HEK293 (cell line): Measurements from ENCODE around the gene SGSM2.

Experiments
- CTCF ChIA-PET: fragments of 350-600 bp; formaldehyde crosslinking; extraction: SDS; loops from one replicate; lab custom pipeline; 2021; ENCODE audit warnings: antibody characterized with exemption; lab: Yijun Ruan, JAX
- POLR2A ChIA-PET: fragments of 300-600 bp; formaldehyde crosslinking; extraction: SDS; loops from one replicate; lab custom pipeline; 2020; ENCODE audit warnings: antibody characterized with exemption, inconsistent platforms; lab: Yijun Ruan, JAX
- H3K27ac ChIP-seq: fragments of 200-500 bp; sonication (Bioruptor generic); 2 replicates; pipeline ENCODE4 v1.5.1; 2014; ENCODE audit warnings: low read depth, low read length, control low read depth, inconsistent platforms; ENCODE audit errors: extremely low read depth
- H3K36me3 ChIP-seq, 2 experiments: fragments of 200-500 bp in 1 of 2; sonication (Bioruptor generic) in 1 of 2; 1 replicate in 1 of 2; 2 replicates in 1 of 2; pipeline ENCODE4 v1.5.1; 2014 to 2017; ENCODE audit warnings: inconsistent platforms in 2 of 2, low read length in 2 of 2; ENCODE audit not compliant: control insufficient read depth in 2 of 2, insufficient read depth in 1 of 2
- H3K4me1 ChIP-seq: fragments of 200-500 bp; sonication (Bioruptor generic); 2 replicates; pipeline ENCODE4 v1.5.1; 2014; ENCODE audit warnings: mild to moderate bottlenecking, low read length, inconsistent platforms; ENCODE audit not compliant: control insufficient read depth, insufficient read depth
- H3K4me3 ChIP-seq: 2 replicates; pipeline ENCODE4 v1.5.1; 2011; ENCODE audit warnings: low read depth, mild to moderate bottlenecking, control low read depth, low read length, moderate library complexity
- H3K9me3 ChIP-seq: fragments of 200-500 bp; sonication (Bioruptor generic); 2 replicates; pipeline ENCODE4 v1.5.1; 2014; ENCODE audit warnings: low read depth, low read length, inconsistent platforms; ENCODE audit not compliant: control insufficient read depth, insufficient read depth
- CTCF ChIP-seq: fragments of 450-650 bp; formaldehyde crosslinking; IDR thresholded peaks from 2 replicates; pipeline ENCODE4 v1.5.1; 2016; ENCODE audit warnings: missing biosample characterization, missing genetic modification characterization
- GFI1B ChIP-seq: fragments of 450-650 bp; formaldehyde crosslinking; IDR thresholded peaks from 2 replicates; pipeline ENCODE4 v1.5.1; 2016; ENCODE audit warnings: missing biosample characterization, missing genetic modification characterization
- SCRT2 ChIP-seq: fragments of 450-650 bp; formaldehyde crosslinking; IDR thresholded peaks from 2 replicates; pipeline ENCODE4 v1.5.1; 2016; ENCODE audit warnings: missing biosample characterization, missing genetic modification characterization
- ZFP69B ChIP-seq: fragments of 450-650 bp; formaldehyde crosslinking; IDR thresholded peaks from 2 replicates; pipeline ENCODE4 v1.5.1; 2016; ENCODE audit warnings: missing biosample characterization, missing genetic modification characterization
- ZNF174 ChIP-seq: fragments of 450-650 bp; formaldehyde crosslinking; IDR thresholded peaks from 2 replicates; pipeline ENCODE4 v1.5.0; 2017; ENCODE audit warnings: missing biosample characterization, mild to moderate bottlenecking, missing genetic modification characterization
- ZNF311 ChIP-seq: fragments of 450-650 bp; formaldehyde crosslinking; IDR thresholded peaks from 2 replicates; pipeline ENCODE4 v1.5.1; 2017; ENCODE audit warnings: missing biosample characterization, missing genetic modification characterization, borderline replicate concordance
- ZNF335 ChIP-seq: fragments of 450-650 bp; formaldehyde crosslinking; conservative IDR thresholded peaks from 2 replicates; pipeline ENCODE4 v1.5.1; 2016; ENCODE audit warnings: missing biosample characterization, missing genetic modification characterization
- ZNF394 ChIP-seq: fragments of 450-650 bp; formaldehyde crosslinking; IDR thresholded peaks from 2 replicates; pipeline ENCODE4 v1.5.1; 2016; ENCODE audit warnings: missing biosample characterization, missing genetic modification characterization, mild to moderate bottlenecking, moderate library complexity, borderline replicate concordance
- ZNF555 ChIP-seq: fragments of 450-650 bp; formaldehyde crosslinking; conservative IDR thresholded peaks from 2 replicates; pipeline ENCODE4 v1.5.1; 2017; ENCODE audit warnings: missing biosample characterization, mild to moderate bottlenecking, missing genetic modification characterization, inconsistent platforms
- ZNF561 ChIP-seq: fragments of 450-650 bp; IDR thresholded peaks from 2 replicates; pipeline ENCODE4 v1.5.1; 2018; ENCODE audit warnings: missing biosample characterization, missing genetic modification characterization, borderline replicate concordance
- TF ChIP-seq, protein P1 (sequence below): fragments of 450-650 bp; formaldehyde crosslinking; IDR thresholded peaks from 2 replicates; pipeline ENCODE4 v1.5.1; 2016; ENCODE audit warnings: missing biosample characterization, missing genetic modification characterization, borderline replicate concordance
- TF ChIP-seq, protein P2 (sequence below): fragments of 450-650 bp; formaldehyde crosslinking; IDR thresholded peaks from 2 replicates; pipeline ENCODE4 v1.5.1; 2016; ENCODE audit warnings: missing biosample characterization, missing genetic modification characterization
- TF ChIP-seq, protein P3 (sequence below): fragments of 450-650 bp; formaldehyde crosslinking; IDR thresholded peaks from 2 replicates; pipeline ENCODE4 v1.5.1; 2016; ENCODE audit warnings: missing biosample characterization, missing genetic modification characterization

SGSM2 gene

GRCh38 chr17:2369039-2369438 lies 31.7 kb downstream of the SGSM2 start:
- CTCF ChIA-PET, result interaction anchor here (0.6 to 8.6 kb wide), 5 partner anchors 9 to 124 kb away, joined by 3 to 63 read pairs (median 8); no protein-coding TSS in a partner anchor
- H3K36me3 ChIP-seq, result peaks cover 0 to 54% of the 10 kb centered on the region in 2 experiments; a peak in 1 of 3 replicates

DNA sequence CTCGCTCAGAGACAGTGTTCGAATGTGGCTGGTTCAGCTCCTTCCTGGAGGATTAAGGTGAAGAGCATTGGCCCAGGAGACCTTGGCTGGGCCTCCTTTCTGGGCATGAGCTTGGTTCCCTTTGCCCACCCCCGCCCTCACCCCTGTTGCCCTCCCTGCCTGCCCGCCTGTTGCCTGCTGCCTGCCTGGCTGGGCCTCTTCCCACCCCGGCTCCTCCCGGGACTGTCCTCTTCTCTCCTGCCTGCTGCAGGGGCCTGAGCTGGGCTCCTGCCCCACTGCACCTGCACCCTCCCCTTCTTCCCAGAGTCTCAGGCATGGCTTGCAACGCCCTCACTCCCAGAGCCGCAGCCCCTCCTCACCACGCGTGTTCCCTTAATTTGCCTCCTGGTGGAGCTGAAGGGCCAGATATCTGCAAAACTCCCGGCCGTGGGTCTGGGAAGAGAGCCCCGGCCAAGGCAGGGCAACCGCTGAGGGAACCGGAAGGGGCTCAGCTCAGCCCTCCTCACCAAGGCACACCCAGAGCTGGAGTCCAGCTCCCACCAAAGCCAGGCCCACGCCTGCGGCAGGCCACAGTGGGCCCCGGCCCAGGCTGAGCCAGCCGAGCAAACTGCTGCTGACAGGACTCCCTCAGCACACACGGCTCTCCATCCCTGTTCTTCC lies 32.4 kb downstream of the SGSM2 start:
- H3K27ac ChIP-seq, result no peak overlapping the region
- ChIA-PET CTCF (interaction anchor here (0.6 to 8.6 kb wide), 10 partner anchors 10 to 315 kb away, joined by 3 to 63 read pairs (median 6); partner anchors contain the start of gene HIC1), POLR2A (interaction anchor here (1.8 kb wide), 1 partner anchor 13 kb away, joined by 7 read pairs; no protein-coding TSS in a partner anchor)
- no peaks in the 10 kb centered on the region; the same call in 1 of the 2 replicates for H3K4me1 ChIP-seq
- peaks cover 0 to 50% of the 10 kb centered on the region in 2 experiments; a peak in 1 of 3 replicates for H3K36me3 ChIP-seq
- peak; percentile 66 for TF ChIP-seq SCRT2 (tag by site-specific recombination)
- TF ChIP-seq, protein P1, sequence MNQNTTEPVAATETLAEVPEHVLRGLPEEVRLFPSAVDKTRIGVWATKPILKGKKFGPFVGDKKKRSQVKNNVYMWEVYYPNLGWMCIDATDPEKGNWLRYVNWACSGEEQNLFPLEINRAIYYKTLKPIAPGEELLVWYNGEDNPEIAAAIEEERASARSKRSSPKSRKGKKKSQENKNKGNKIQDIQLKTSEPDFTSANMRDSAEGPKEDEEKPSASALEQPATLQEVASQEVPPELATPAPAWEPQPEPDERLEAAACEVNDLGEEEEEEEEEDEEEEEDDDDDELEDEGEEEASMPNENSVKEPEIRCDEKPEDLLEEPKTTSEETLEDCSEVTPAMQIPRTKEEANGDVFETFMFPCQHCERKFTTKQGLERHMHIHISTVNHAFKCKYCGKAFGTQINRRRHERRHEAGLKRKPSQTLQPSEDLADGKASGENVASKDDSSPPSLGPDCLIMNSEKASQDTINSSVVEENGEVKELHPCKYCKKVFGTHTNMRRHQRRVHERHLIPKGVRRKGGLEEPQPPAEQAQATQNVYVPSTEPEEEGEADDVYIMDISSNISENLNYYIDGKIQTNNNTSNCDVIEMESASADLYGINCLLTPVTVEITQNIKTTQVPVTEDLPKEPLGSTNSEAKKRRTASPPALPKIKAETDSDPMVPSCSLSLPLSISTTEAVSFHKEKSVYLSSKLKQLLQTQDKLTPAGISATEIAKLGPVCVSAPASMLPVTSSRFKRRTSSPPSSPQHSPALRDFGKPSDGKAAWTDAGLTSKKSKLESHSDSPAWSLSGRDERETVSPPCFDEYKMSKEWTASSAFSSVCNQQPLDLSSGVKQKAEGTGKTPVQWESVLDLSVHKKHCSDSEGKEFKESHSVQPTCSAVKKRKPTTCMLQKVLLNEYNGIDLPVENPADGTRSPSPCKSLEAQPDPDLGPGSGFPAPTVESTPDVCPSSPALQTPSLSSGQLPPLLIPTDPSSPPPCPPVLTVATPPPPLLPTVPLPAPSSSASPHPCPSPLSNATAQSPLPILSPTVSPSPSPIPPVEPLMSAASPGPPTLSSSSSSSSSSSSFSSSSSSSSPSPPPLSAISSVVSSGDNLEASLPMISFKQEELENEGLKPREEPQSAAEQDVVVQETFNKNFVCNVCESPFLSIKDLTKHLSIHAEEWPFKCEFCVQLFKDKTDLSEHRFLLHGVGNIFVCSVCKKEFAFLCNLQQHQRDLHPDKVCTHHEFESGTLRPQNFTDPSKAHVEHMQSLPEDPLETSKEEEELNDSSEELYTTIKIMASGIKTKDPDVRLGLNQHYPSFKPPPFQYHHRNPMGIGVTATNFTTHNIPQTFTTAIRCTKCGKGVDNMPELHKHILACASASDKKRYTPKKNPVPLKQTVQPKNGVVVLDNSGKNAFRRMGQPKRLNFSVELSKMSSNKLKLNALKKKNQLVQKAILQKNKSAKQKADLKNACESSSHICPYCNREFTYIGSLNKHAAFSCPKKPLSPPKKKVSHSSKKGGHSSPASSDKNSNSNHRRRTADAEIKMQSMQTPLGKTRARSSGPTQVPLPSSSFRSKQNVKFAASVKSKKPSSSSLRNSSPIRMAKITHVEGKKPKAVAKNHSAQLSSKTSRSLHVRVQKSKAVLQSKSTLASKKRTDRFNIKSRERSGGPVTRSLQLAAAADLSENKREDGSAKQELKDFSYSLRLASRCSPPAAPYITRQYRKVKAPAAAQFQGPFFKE, result no peak
- no peak for TF ChIP-seq GFI1B (tag by site-specific recombination)
- TF ChIP-seq ZNF561, result no peak
- TF ChIP-seq ZNF174 (tag by site-specific recombination), result no peak
- TF ChIP-seq CTCF (tag by site-specific recombination), result peak; percentile 65
- peak; percentile 47; the same call in 1 of the 2 replicates for TF ChIP-seq ZNF335
- 0 out of 2 replicates have a peak, but pooled peaks have one; percentile 21 for TF ChIP-seq ZFP69B (tag by site-specific recombination)
- no peak overlapping the region for H3K4me3 ChIP-seq
- no peaks in the 10 kb centered on the region for H3K9me3 ChIP-seq

More at GRCh38 chr17:2369039-2369438, 31.7 kb downstream of the SGSM2 start:
- Histone ChIP-seq H3K4me3 (no peak overlapping the region), H3K9me3 (no peaks in the 10 kb centered on the region), H3K27ac (no peak overlapping the region), H3K4me1 (no peaks in the 10 kb centered on the region; the same call in 1 of the 2 replicates)
- TF ChIP-seq, protein P2, sequence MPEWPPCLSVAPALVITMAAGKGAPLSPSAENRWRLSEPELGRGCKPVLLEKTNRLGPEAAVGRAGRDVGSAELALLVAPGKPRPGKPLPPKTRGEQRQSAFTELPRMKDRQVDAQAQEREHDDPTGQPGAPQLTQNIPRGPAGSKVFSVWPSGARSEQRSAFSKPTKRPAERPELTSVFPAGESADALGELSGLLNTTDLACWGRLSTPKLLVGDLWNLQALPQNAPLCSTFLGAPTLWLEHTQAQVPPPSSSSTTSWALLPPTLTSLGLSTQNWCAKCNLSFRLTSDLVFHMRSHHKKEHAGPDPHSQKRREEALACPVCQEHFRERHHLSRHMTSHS (tag by site-specific recombination), result no peak
- TF ChIP-seq ZNF311 (tag by site-specific recombination) (no peak), ZFP69B (tag by site-specific recombination) (no peak), ZNF555 (tag by site-specific recombination) (no peak), ZNF394 (tag by site-specific recombination) (no peak)
- TF ChIP-seq, protein P3, sequence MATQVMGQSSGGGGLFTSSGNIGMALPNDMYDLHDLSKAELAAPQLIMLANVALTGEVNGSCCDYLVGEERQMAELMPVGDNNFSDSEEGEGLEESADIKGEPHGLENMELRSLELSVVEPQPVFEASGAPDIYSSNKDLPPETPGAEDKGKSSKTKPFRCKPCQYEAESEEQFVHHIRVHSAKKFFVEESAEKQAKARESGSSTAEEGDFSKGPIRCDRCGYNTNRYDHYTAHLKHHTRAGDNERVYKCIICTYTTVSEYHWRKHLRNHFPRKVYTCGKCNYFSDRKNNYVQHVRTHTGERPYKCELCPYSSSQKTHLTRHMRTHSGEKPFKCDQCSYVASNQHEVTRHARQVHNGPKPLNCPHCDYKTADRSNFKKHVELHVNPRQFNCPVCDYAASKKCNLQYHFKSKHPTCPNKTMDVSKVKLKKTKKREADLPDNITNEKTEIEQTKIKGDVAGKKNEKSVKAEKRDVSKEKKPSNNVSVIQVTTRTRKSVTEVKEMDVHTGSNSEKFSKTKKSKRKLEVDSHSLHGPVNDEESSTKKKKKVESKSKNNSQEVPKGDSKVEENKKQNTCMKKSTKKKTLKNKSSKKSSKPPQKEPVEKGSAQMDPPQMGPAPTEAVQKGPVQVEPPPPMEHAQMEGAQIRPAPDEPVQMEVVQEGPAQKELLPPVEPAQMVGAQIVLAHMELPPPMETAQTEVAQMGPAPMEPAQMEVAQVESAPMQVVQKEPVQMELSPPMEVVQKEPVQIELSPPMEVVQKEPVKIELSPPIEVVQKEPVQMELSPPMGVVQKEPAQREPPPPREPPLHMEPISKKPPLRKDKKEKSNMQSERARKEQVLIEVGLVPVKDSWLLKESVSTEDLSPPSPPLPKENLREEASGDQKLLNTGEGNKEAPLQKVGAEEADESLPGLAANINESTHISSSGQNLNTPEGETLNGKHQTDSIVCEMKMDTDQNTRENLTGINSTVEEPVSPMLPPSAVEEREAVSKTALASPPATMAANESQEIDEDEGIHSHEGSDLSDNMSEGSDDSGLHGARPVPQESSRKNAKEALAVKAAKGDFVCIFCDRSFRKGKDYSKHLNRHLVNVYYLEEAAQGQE, result no peak
- POLR2A ChIA-PET, result no interaction called here
